GM19468 (cell line): Measurements from ENCODE around the gene TNFRSF18.

Experiments used
- ATAC-seq: cut with Tn5 transposase; IDR thresholded peaks from one replicate; pipeline ENCODE4 v1.9.1; 2021; ENCODE audit warnings: mild to moderate bottlenecking, moderate library complexity, moderate number of reproducible peaks; ENCODE audit not compliant: unreplicated experiment; ENCODE audit errors: extremely low read depth

Gene TNFRSF18

GRCh38 chr1:1230656-1231399 is 24.4 kb upstream of the TNFRSF18 start:
- ATAC-seq: no peak

- ATAC-seq: no peak
Observed at GRCh38 chr1:1229770-1230169, 23.4 kb upstream of the TNFRSF18 start.

- ATAC-seq: no peak
Observed at GRCh38 chr1:1228596-1229321, 22.4 kb upstream of the TNFRSF18 start.

- ATAC-seq: no peak
Observed at GRCh38 chr1:1228187-1228586, 21.8 kb upstream of the TNFRSF18 start.

- no peak for ATAC-seq
Observed at GRCh38 chr1:1227386-1227785, 21.0 kb upstream of the TNFRSF18 start.

- no peak for ATAC-seq
Observed at GRCh38 chr1:1226566-1227362, 20.4 kb upstream of the TNFRSF18 start.

GRCh38 chr1:1225913-1226312 is 19.5 kb upstream of the TNFRSF18 start:
- ATAC-seq: no peak

GRCh38 chr1:1225238-1225845 is 18.9 kb upstream of the TNFRSF18 start:
- ATAC-seq: no peak

- ATAC-seq: no peak
Observed at GRCh38 chr1:1223891-1224290, 17.5 kb upstream of the TNFRSF18 start.

- ATAC-seq: no peak
Observed at GRCh38 chr1:1223321-1223720, 16.9 kb upstream of the TNFRSF18 start.

- no peak for ATAC-seq
Observed at GRCh38 chr1:1222575-1223225, 16.3 kb upstream of the TNFRSF18 start.

- no peak for ATAC-seq
Observed at GRCh38 chr1:1221887-1222574, 15.6 kb upstream of the TNFRSF18 start.

GRCh38 chr1:1220197-1220596 is 13.8 kb upstream of the TNFRSF18 start:
- no peak for ATAC-seq

GRCh38 chr1:1219341-1219740 is 12.9 kb upstream of the TNFRSF18 start:
- no peak for ATAC-seq

GRCh38 chr1:1218524-1219200 is 12.3 kb upstream of the TNFRSF18 start:
- no peak for ATAC-seq

GRCh38 chr1:1217621-1218523 is 11.5 kb upstream of the TNFRSF18 start:
- ATAC-seq: no peak

GRCh38 chr1:1216770-1217620 is 10.6 kb upstream of the TNFRSF18 start:
- ATAC-seq: no peak
